HG03520 (cell line): ENCODE data around the gene CCT2.

Experiments used
- ATAC-seq: cut with Tn5 transposase; IDR thresholded peaks from one replicate; pipeline ENCODE4 v1.9.1; 2021; ENCODE audit warnings: mild to moderate bottlenecking, moderate library complexity; ENCODE audit not compliant: unreplicated experiment

CCT2 gene

GRCh38 chr12:69585189-69586062, at the start of gene CCT2:
CCT2 (plus strand) TSS chr12:69585459; CDS start chr12:69585522, 63 bp downstream.
- peak; percentile 91 for ATAC-seq

- ATAC-seq: no peak
These were observed 44.3 kb upstream of the CCT2 start for GRCh38 chr12:69540987-69541386.

GRCh38 chr12:69544087-69544486, 41.2 kb upstream of the CCT2 start:
- no peak for ATAC-seq

GRCh38 chr12:69545081-69545480, 40.2 kb upstream of the CCT2 start:
- no peak for ATAC-seq

- ATAC-seq: peak; percentile 90
These were observed 38.4 kb upstream of the CCT2 start for GRCh38 chr12:69546693-69547438.

GRCh38 chr12:69548687-69549086, 36.6 kb upstream of the CCT2 start:
- ATAC-seq: no peak

- no peak for ATAC-seq
These were observed 34.5 kb upstream of the CCT2 start for GRCh38 chr12:69550569-69551350.

- ATAC-seq: no peak
These were observed 31.5 kb upstream of the CCT2 start for GRCh38 chr12:69553628-69554248.

- ATAC-seq: no peak
These were observed 29.8 kb upstream of the CCT2 start for GRCh38 chr12:69555461-69555860.

GRCh38 chr12:69556383-69556782, 28.9 kb upstream of the CCT2 start:
- ATAC-seq: no peak

- ATAC-seq: no peak
These were observed 22.0 kb upstream of the CCT2 start for GRCh38 chr12:69563166-69563762.

GRCh38 chr12:69566603-69567002, 18.7 kb upstream of the CCT2 start:
- ATAC-seq: no peak

- no peak for ATAC-seq
These were observed 16.0 kb upstream of the CCT2 start for GRCh38 chr12:69569236-69569635.

GRCh38 chr12:69570000-69570516, 15.2 kb upstream of the CCT2 start:
- no peak for ATAC-seq

GRCh38 chr12:69570545-69571399, 14.5 kb upstream of the CCT2 start:
- ATAC-seq: peak; percentile 81

GRCh38 chr12:69575346-69575745, 9.9 kb upstream of the CCT2 start:
- no peak for ATAC-seq

- no peak for ATAC-seq
These were observed 7.0 kb upstream of the CCT2 start for GRCh38 chr12:69578283-69578682.

GRCh38 chr12:69579029-69579428, 6.2 kb upstream of the CCT2 start:
- no peak for ATAC-seq

GRCh38 chr12:69580074-69580473, 5.2 kb upstream of the CCT2 start:
- ATAC-seq: no peak
